Caco-2 (cell line): Measurements from ENCODE around the gene ZNF407. TPM values are rescaled to one million over a fixed set of nuclear protein-coding genes. Genes with fewer than 3 reads are reported as not detected.

Source experiments
- BruUV-seq: library from RNA; stranded (reverse); fragments of 400-500 nt; replicated peaks from 2 replicates; lab custom pipeline; 2021; lab: Mats Ljungman, UMichigan
- CTCF ChIA-PET: fragments of 300-600 bp; sonication (Branson Sonifier 250); formaldehyde crosslinking; loops from one replicate; lab custom pipeline; 2022; ENCODE audit warnings: antibody characterized with exemption; lab: Charles Lee
- POLR2A ChIA-PET: fragments of 300-600 bp; sonication (Branson Sonifier 250); formaldehyde crosslinking; loops from one replicate; lab custom pipeline; 2022; ENCODE audit warnings: antibody characterized with exemption; lab: Charles Lee
- DNase-seq, 2 experiments: peaks; one replicate each; pipeline versions ENCODE4 v3.0.0 to v3.0.0-alpha.2; 2020 to 2022
- H3K27me3 ChIP-seq: replicated peaks from 2 replicates; pipeline ENCODE4 v1.6.0; 2011; ENCODE audit warnings: low read length; ENCODE audit not compliant: control insufficient read depth, insufficient read depth
- H3K36me3 ChIP-seq: 2 replicates; pipeline ENCODE4 v1.5.1; 2011; ENCODE audit warnings: low read length; ENCODE audit not compliant: control insufficient read depth, insufficient read depth
- H3K4me1 ChIP-seq: fragments of 250-450 bp; sonication (Bioruptor Pico); 2 replicates; pipeline ENCODE4 v1.5.1; 2020; ENCODE audit warnings: mild to moderate bottlenecking
- H3K4me3 ChIP-seq: 2 replicates; pipeline ENCODE4 v1.5.1; 2011; ENCODE audit warnings: low read depth, mild to moderate bottlenecking, control low read depth, low read length
- H3K9me3 ChIP-seq: fragments of 250-450 bp; sonication (Bioruptor Pico); 2 replicates; pipeline ENCODE4 v1.5.1; 2020; ENCODE audit warnings: mild to moderate bottlenecking, moderate library complexity
- H3K27ac Mint-ChIP-seq: one replicate; pipeline ENCODE4 v1.8.0; 2022; ENCODE audit warnings: mixed read lengths; ENCODE audit not compliant: unreplicated experiment
- H3K27me3 Mint-ChIP-seq: one replicate; pipeline ENCODE4 v1.8.0; 2022; ENCODE audit warnings: mixed read lengths; ENCODE audit not compliant: insufficient read depth, unreplicated experiment
- H3K36me3 Mint-ChIP-seq: one replicate; pipeline ENCODE4 v1.8.0; 2022; ENCODE audit warnings: mild to moderate bottlenecking, mixed read lengths; ENCODE audit not compliant: insufficient read depth, unreplicated experiment
- H3K4me1 Mint-ChIP-seq: one replicate; pipeline ENCODE4 v1.8.0; 2022; ENCODE audit warnings: low read depth, mixed read lengths; ENCODE audit not compliant: unreplicated experiment
- H3K4me3 Mint-ChIP-seq: one replicate; pipeline ENCODE4 v1.8.0; 2022; ENCODE audit warnings: mild to moderate bottlenecking, moderate library complexity, mixed read lengths; ENCODE audit not compliant: unreplicated experiment
- H3K9me3 Mint-ChIP-seq: one replicate; pipeline ENCODE4 v1.8.0; 2022; ENCODE audit warnings: mixed read lengths; ENCODE audit not compliant: unreplicated experiment
- CTCF ChIP-seq, 2 experiments: fragments of 200-600 bp in 1 of 2; IDR thresholded peaks; 1 replicate in 1 of 2; 2 replicates in 1 of 2; pipeline versions ENCODE4 v1.5.1 to v1.8.0; 2011 to 2022; ENCODE audit warnings: antibody characterized with exemption in 1 of 2, control low read depth in 1 of 2, inconsistent platforms in 1 of 2, low read depth in 1 of 2, low read length in 1 of 2, mild to moderate bottlenecking in 1 of 2, moderate library complexity in 1 of 2; ENCODE audit not compliant: insufficient read depth in 1 of 2, severe bottlenecking in 1 of 2, unreplicated experiment in 1 of 2
- intact Hi-C: fragments of 100-400 bp; cut with micrococcal nuclease; formaldehyde crosslinking; loops from one replicate; pipeline ENCODE4 v1.10.0; 2022; ENCODE audit not compliant: unreplicated experiment
- total RNA-seq: library from RNA; stranded (reverse); gene quantifications from 2 replicates; pipeline ENCODE4 v1.2.3, GENCODE V29; 2022

Gene ZNF407
- total RNA-seq, 1 experiment from 2014 or later, result 4.7 TPM

GRCh38 chr18:75044791-75045190 is 447.1 kb downstream of the ZNF407 start:
- H3K9me3 Mint-ChIP-seq, result no peaks in the 10 kb centered on the region
- no TSS peak for BruUV-seq
- H3K4me1 Mint-ChIP-seq, result no peaks in the 10 kb centered on the region

DNA sequence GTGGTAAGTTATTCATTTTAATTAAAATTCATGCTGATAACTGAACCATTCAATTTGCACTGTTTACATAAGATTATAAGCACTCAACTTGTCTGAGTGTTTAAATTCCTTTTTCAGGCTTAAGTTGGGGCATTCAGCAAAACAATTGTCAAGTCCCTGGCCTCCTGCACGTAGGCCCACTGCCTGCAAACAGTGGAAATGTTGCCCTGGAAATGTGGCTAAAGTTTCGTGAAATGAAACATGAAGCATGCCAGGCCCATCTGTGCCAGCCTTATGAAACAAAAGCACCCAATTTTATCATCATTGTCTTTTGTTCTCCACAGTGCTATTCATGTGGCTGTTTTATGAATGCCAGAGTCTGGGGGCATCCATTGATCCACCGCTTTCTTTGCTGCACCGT is 447.6 kb downstream of the ZNF407 start:
- Mint-ChIP-seq H3K27ac (no peak overlapping the region), H3K9me3 (no peaks in the 10 kb centered on the region), H3K4me1 (no peaks in the 10 kb centered on the region), H3K4me3 (no peak overlapping the region), H3K27me3 (no peaks in the 10 kb centered on the region), H3K36me3 (no peaks in the 10 kb centered on the region)
- H3K4me3 ChIP-seq, result no peak overlapping the region
- DNase-seq, result no peak
- no TSS peak for BruUV-seq
- H3K4me1 ChIP-seq, result no peaks in the 10 kb centered on the region
- intact Hi-C loops, result loop anchor here (10.0 kb wide), 1 partner anchor 390 kb away; no protein-coding TSS in a partner anchor
- no peaks in the 10 kb centered on the region for H3K9me3 ChIP-seq
- ChIA-PET CTCF (no interaction called here), POLR2A (no interaction called here)
- H3K36me3 ChIP-seq, result no peaks in the 10 kb centered on the region
- no peaks in the 10 kb centered on the region for H3K27me3 ChIP-seq
- TF ChIP-seq CTCF (IDR thresholded peaks at IDR 0.05; ENCODE audit: insufficient read depth in 1 of 2, low read depth in 1 of 2, low read length in 1 of 2, severe bottlenecking in 1 of 2, unreplicated experiment in 1 of 2), result no peak

More at GRCh38 chr18:75044791-75045190, 447.1 kb downstream of the ZNF407 start:
- Mint-ChIP-seq H3K36me3 (no peaks in the 10 kb centered on the region), H3K27ac (no peak overlapping the region), H3K27me3 (no peaks in the 10 kb centered on the region), H3K4me3 (no peak overlapping the region)
- no peak for TF ChIP-seq CTCF (IDR thresholded peaks at IDR 0.05; ENCODE audit: insufficient read depth in 1 of 2, low read depth in 1 of 2, low read length in 1 of 2, severe bottlenecking in 1 of 2, unreplicated experiment in 1 of 2)
- POLR2A ChIA-PET, result no interaction called here
- Histone ChIP-seq H3K4me1 (no peaks in the 10 kb centered on the region), H3K36me3 (no peaks in the 10 kb centered on the region), H3K4me3 (no peak overlapping the region), H3K9me3 (no peaks in the 10 kb centered on the region), H3K27me3 (no peaks in the 10 kb centered on the region)
- intact Hi-C loops, result loop anchor here (10.0 kb wide), 1 partner anchor 390 kb away; no protein-coding TSS in a partner anchor
- CTCF ChIA-PET, result no interaction called here
- no peak for DNase-seq

GRCh38 chr18:75047240-75047961 is 449.7 kb downstream of the ZNF407 start:
- Mint-ChIP-seq H3K9me3 (no peaks in the 10 kb centered on the region), H3K27me3 (no peaks in the 10 kb centered on the region), H3K27ac (no peak overlapping the region), H3K4me3 (no peak overlapping the region), H3K4me1 (no peaks in the 10 kb centered on the region), H3K36me3 (no peaks in the 10 kb centered on the region)
- no peak overlapping the region for H3K4me3 ChIP-seq
- POLR2A ChIA-PET, result no interaction called here
- H3K4me1 ChIP-seq, result no peaks in the 10 kb centered on the region
- no peak for DNase-seq
- intact Hi-C loops, result loop anchor here (10.0 kb wide), 1 partner anchor 393 kb away; no protein-coding TSS in a partner anchor
- H3K36me3 ChIP-seq, result no peaks in the 10 kb centered on the region
- TF ChIP-seq CTCF (IDR thresholded peaks at IDR 0.05; ENCODE audit: insufficient read depth in 1 of 2, low read depth in 1 of 2, low read length in 1 of 2, severe bottlenecking in 1 of 2, unreplicated experiment in 1 of 2), result no peak
- H3K9me3 ChIP-seq, result no peaks in the 10 kb centered on the region
- no peaks in the 10 kb centered on the region for H3K27me3 ChIP-seq
- CTCF ChIA-PET, result no interaction called here
- no TSS peak for BruUV-seq
